ENCODE measurements around the gene COX7A2L.
"Not testable (repeated sequence)": the region's sequence is repeated elsewhere in the genome, so short reads cannot be mapped to it uniquely, and the experiment has no call there.

Gene COX7A2L

DNA sequence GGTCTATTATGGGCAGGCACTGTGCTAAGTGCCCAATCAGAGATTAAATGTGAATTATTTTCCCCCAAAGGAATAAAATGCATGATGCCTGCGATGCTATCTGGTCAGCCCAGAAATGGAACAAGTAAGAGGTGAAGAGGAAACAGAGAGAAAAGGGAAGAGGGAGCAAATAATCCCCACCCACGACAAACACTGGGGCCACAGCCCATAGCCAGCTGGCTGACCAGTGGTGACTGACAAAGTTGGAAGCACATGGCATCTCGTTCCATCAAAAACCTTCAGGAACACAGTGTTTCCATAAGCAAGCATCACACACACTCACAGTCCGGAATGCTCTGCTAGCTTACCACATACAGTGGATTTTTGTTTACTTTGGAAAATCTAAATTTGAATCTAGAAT lies 21.1 kb upstream of the COX7A2L start:
- H3K4me3 ChIP-seq (ENCODE audit: low read depth, low read length): no peak overlapping the region
- H3K36me3 ChIP-seq (ENCODE audit: control insufficient read depth, insufficient read depth, low read length): no peaks in the 10 kb centered on the region
- H3K9ac ChIP-seq (ENCODE audit: low read depth, low read length): no peak overlapping the region
- no peaks in the 10 kb centered on the region for H3K4me1 ChIP-seq (ENCODE audit: control insufficient read depth, insufficient read depth, low read length)
- no peaks in the 10 kb centered on the region for H3K9me3 ChIP-seq (ENCODE audit: control insufficient read depth, insufficient read depth, low read length)
- H3K27me3 ChIP-seq (ENCODE audit: control insufficient read depth, insufficient read depth, low read length): no peaks in the 10 kb centered on the region

DNA sequence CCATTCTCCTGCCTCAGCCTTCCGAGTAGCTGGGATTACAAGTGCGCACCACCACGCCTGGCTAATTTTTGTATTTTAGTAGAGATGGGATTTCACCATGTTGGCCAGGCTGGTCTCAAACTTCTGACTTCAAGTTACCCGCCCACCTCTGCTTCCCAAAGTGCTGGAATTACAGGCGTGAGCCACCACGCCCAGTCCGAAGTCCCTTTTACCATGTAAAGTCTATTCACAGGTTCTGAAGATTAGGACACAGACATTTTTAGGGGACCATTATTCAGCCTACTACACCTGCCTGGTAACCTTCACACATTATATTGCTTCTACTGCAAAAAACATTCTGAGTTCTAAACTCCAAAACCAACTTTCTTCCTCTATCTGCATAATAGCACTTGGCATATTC lies 19.0 kb upstream of the COX7A2L start:
- H3K36me3 ChIP-seq (ENCODE audit: control insufficient read depth, insufficient read depth, low read length); H3K9ac ChIP-seq (ENCODE audit: low read depth, low read length); H3K4me3 ChIP-seq (ENCODE audit: low read depth, low read length); H3K4me1 ChIP-seq (ENCODE audit: control insufficient read depth, insufficient read depth, low read length); H3K27me3 ChIP-seq (ENCODE audit: control insufficient read depth, insufficient read depth, low read length); H3K9me3 ChIP-seq (ENCODE audit: control insufficient read depth, insufficient read depth, low read length): not testable (repeated sequence)

DNA sequence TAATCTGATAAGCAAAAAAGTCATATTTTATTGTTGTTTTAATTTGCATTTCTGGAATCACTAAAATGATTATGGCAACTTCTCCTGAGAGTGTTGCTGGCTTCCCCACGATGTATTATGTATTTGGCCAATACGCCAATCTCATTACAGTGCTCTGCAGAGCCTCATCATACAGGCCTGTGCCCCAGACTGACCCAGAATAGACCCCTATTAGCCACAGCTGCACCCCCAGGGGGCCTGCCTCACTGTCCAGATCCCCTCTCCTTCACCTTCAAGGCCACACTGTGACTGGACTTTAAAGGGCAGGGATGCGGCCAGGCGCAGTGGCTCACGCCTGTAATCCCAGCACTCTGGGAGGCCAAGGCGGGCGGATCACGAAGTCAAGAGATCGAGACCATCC lies 17.4 kb upstream of the COX7A2L start:
- Histone ChIP-seq H3K4me1 (ENCODE audit: control insufficient read depth, insufficient read depth, low read length) (no peaks in the 10 kb centered on the region), H3K36me3 (ENCODE audit: control insufficient read depth, insufficient read depth, low read length) (no peaks in the 10 kb centered on the region), H3K9ac (ENCODE audit: low read depth, low read length) (no peak overlapping the region), H3K4me3 (ENCODE audit: low read depth, low read length) (no peak overlapping the region), H3K27me3 (ENCODE audit: control insufficient read depth, insufficient read depth, low read length) (no peaks in the 10 kb centered on the region), H3K9me3 (ENCODE audit: control insufficient read depth, insufficient read depth, low read length) (no peaks in the 10 kb centered on the region)

DNA sequence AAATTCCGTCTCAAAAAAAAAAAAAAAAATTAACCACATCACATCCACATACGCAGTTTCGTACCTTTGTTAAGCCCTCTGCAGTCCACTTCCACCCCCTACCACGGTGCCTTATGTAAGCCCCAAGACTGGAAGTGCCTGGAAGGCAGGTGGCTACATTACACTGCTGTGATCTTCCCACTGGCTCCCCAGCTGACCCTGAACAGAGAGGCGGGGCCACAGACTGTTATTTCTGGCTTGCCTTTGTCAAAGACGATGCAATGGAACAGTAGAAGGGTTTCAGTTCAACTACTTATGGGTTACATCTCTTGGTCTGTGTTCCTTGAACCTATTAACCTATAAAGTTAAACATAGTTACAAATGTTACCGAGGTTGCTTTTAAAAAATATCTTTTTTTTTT lies 15.7 kb upstream of the COX7A2L start:
- Histone ChIP-seq H3K27me3 (ENCODE audit: control insufficient read depth, insufficient read depth, low read length) (no peaks in the 10 kb centered on the region), H3K36me3 (ENCODE audit: control insufficient read depth, insufficient read depth, low read length) (no peaks in the 10 kb centered on the region), H3K4me3 (ENCODE audit: low read depth, low read length) (no peak overlapping the region), H3K9me3 (ENCODE audit: control insufficient read depth, insufficient read depth, low read length) (no peaks in the 10 kb centered on the region), H3K4me1 (ENCODE audit: control insufficient read depth, insufficient read depth, low read length) (no peaks in the 10 kb centered on the region), H3K9ac (ENCODE audit: low read depth, low read length) (no peak overlapping the region)

DNA sequence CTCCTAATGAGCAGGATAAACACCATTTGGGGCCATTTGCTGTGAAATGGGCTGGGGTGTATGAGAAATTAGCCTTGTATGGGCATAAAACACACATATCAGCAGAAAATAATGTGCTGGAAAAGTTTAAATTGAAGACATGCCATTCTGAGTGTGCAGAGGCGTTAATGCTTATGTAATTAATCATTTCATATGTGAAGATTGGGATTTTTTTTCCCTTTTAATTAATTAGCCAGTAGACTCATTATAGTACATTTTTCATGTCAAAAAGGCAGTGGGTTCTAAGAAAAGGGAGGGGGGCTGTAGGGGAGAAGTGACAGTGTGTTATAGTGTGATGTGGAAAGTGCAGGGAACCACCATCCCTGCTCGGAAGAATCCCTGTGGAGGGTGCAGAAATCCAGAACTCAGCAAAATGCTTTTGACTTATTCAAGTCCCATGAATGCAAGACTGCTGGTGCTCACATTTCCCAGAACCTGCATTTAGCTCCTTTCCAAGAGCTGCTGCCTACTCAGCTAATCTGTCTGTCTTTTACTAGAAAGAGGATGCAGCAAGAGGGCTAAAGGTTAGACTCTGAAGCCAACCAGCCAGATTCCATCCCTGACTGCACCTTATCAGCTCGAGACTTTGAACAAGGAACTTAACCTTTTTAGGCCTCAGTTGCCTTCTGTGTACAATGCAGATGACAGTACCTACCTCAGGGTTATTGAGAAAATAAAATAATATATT lies 11.6 kb upstream of the COX7A2L start:
- H3K4me3 ChIP-seq (ENCODE audit: low read depth, low read length): no peak overlapping the region
- no peaks in the 10 kb centered on the region for H3K9me3 ChIP-seq (ENCODE audit: control insufficient read depth, insufficient read depth, low read length)
- no peak overlapping the region for H3K9ac ChIP-seq (ENCODE audit: low read depth, low read length)
- H3K27me3 ChIP-seq (ENCODE audit: control insufficient read depth, insufficient read depth, low read length): no peaks in the 10 kb centered on the region
- H3K36me3 ChIP-seq (ENCODE audit: control insufficient read depth, insufficient read depth, low read length): no peaks in the 10 kb centered on the region
- H3K4me1 ChIP-seq (ENCODE audit: control insufficient read depth, insufficient read depth, low read length): peaks cover 9% of the 10 kb centered on the region

DNA sequence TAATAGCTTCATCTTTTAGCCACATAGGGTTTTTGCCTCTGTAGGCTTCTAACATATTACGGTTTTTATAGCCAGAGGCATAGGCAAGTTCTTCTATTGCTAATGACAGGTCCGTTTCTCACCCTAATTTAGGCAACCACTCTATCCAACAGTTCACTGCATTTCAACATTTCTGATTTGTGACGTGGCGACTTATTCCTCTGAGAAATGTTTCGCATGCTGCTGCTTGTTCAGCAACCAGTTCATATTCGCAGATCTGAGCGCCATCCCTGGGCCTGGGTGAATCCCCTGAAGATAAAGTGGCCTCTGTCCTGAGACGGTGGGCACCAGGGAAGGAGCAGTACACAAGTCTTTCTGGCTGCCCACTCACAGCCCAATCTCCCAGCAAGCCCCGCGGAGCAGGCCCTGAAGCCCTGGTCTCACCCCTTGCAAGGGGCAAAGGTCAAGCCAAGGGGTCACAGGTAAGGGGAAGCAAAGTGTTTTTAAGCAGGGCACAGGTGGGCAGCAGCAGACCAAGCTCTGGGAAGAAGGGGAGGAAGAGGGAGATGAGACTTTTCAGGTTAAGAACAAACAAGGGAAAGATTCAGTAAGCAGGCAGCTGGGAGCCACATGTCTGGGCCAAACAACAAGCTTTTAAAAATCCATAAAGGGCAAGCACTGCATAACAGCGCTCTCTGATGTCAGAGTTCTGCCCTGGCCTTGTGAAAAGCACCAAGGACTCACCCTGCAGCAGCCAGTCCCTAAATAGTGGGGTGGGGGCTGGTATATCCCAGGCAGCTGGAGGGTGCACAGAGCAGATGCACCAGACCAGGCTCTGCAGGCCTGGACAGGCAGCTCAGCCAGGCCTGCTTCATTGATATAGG lies 10.8 kb upstream of the COX7A2L start:
- Histone ChIP-seq H3K9me3 (ENCODE audit: control insufficient read depth, insufficient read depth, low read length) (no peaks in the 10 kb centered on the region), H3K36me3 (ENCODE audit: control insufficient read depth, insufficient read depth, low read length) (no peaks in the 10 kb centered on the region), H3K4me3 (ENCODE audit: low read depth, low read length) (no peak overlapping the region), H3K27me3 (ENCODE audit: control insufficient read depth, insufficient read depth, low read length) (no peaks in the 10 kb centered on the region), H3K9ac (ENCODE audit: low read depth, low read length) (no peak overlapping the region), H3K4me1 (ENCODE audit: control insufficient read depth, insufficient read depth, low read length) (peaks cover 9% of the 10 kb centered on the region)

DNA sequence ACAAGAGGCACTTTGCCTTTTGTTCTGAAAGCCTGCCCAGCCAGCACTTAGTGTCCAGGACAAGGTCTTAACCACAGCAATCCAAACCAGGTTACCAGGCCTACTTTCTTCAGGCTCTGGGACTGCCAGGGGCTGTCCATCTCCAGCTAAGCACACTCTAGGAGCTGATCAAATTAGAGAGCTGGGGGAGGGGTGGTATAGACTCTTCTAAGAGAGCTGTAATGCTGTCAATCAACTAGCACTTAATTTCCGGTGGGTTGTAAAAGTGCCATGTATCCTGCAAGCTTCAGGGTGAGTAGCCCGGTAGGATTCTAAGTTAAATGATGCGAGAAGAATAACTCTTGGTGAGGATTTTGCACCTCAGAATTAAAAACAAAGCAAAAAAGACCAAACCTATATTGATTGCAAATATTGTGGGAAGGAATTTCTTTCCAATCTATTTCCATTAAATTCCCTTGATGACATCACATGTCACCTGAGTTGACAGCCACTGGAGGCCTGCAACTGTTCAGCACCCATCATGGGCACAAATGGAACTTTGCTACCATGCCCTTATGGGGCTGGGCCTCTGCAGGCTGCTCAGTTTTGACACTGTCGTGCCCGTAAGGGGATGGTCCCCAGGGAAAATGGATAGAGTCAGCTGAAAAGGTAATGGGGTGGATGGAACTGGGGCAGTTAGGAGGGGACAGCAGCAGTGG lies 8.7 kb upstream of the COX7A2L start:
- no peaks in the 10 kb centered on the region for H3K36me3 ChIP-seq (ENCODE audit: control insufficient read depth, insufficient read depth, low read length)
- H3K9me3 ChIP-seq (ENCODE audit: control insufficient read depth, insufficient read depth, low read length): no peaks in the 10 kb centered on the region
- H3K4me3 ChIP-seq (ENCODE audit: low read depth, low read length): no peak overlapping the region
- no peaks in the 10 kb centered on the region for H3K27me3 ChIP-seq (ENCODE audit: control insufficient read depth, insufficient read depth, low read length)
- H3K9ac ChIP-seq (ENCODE audit: low read depth, low read length): no peak overlapping the region
- peaks cover 9% of the 10 kb centered on the region for H3K4me1 ChIP-seq (ENCODE audit: control insufficient read depth, insufficient read depth, low read length)

DNA sequence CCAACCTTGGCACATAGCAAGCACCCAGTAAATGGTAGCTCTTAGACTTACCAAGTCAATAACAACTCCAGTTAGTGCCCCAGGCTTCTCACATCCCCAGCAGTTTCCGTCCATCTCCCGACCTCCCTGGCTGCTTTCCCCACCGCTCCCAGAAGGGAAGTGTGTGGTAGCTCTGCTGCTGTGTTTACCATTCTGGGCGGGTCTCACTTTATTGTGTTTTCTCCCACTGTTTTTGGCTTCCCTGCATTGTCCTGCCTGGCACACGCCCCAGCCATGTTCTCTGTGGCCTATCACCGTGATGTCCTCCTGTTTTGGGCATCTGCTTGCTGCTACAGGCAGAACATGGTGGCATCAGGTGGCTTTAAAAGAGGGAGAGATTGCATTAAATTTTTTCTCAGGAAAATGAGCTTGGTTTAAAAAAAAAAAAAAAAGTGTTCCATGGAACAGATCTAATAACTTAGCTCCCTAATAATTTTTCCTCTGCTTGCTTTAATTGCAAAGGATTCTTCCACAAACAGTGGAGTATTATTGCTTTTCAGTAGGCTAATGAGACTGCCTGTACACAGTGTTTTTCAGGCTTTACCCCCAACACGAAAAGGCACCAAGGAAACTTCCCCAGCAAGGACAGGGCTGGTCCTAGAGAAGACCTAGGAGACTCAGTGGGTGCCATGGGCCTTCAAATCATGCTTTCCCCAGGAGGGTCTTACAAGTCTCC lies 8.0 kb upstream of the COX7A2L start:
- no peaks in the 10 kb centered on the region for H3K27me3 ChIP-seq (ENCODE audit: control insufficient read depth, insufficient read depth, low read length)
- peaks cover 9% of the 10 kb centered on the region for H3K4me1 ChIP-seq (ENCODE audit: control insufficient read depth, insufficient read depth, low read length)
- no peaks in the 10 kb centered on the region for H3K9me3 ChIP-seq (ENCODE audit: control insufficient read depth, insufficient read depth, low read length)
- H3K9ac ChIP-seq (ENCODE audit: low read depth, low read length): no peak overlapping the region
- H3K4me3 ChIP-seq (ENCODE audit: low read depth, low read length): no peak overlapping the region
- H3K36me3 ChIP-seq (ENCODE audit: control insufficient read depth, insufficient read depth, low read length): no peaks in the 10 kb centered on the region

DNA sequence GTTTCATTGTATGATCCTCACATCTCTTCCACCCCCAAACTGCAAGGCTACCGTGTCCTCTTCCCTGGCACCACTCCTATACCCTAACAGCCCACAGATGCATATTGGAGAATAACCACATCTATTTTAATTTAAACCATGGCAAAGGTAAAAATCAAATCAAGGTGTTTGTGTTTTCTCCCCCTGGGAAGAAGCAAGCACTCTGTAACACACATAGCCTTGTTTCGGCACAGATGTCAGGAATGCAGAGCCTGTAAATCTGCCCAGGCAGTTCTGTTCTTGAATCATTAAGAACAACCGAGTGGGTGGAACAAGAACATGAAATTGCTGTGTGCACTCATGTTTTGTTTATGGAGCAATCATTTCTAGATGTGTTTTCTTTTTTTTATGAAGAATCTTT lies 6.8 kb upstream of the COX7A2L start:
- no peaks in the 10 kb centered on the region for H3K27me3 ChIP-seq (ENCODE audit: control insufficient read depth, insufficient read depth, low read length)
- no peak overlapping the region for H3K4me3 ChIP-seq (ENCODE audit: low read depth, low read length)
- H3K9ac ChIP-seq (ENCODE audit: low read depth, low read length): no peak overlapping the region
- H3K36me3 ChIP-seq (ENCODE audit: control insufficient read depth, insufficient read depth, low read length): no peaks in the 10 kb centered on the region
- no peaks in the 10 kb centered on the region for H3K9me3 ChIP-seq (ENCODE audit: control insufficient read depth, insufficient read depth, low read length)
- H3K4me1 ChIP-seq (ENCODE audit: control insufficient read depth, insufficient read depth, low read length): peaks cover 9% of the 10 kb centered on the region

DNA sequence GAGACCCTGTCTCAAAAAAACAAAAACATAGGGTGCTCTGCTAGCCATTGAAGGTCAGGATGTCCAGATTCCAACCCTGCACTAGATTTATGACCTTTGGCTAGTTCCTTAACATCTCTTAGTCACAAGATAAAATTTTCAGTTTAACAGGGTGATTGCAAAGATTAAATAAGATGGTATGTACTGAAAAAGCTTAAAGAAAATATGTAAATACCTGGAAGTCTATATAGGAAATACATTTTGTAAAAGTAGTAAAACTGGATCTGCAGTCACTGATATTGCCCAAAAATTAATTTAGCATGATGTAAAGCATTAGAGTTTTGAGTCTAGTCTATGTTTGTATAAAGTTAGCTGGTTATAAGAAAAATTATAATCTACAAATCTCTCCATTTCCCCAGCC lies 5.4 kb upstream of the COX7A2L start:
- H3K4me3 ChIP-seq (ENCODE audit: low read depth, low read length): no peak overlapping the region
- no peaks in the 10 kb centered on the region for H3K27me3 ChIP-seq (ENCODE audit: control insufficient read depth, insufficient read depth, low read length)
- no peaks in the 10 kb centered on the region for H3K36me3 ChIP-seq (ENCODE audit: control insufficient read depth, insufficient read depth, low read length)
- H3K9me3 ChIP-seq (ENCODE audit: control insufficient read depth, insufficient read depth, low read length): no peaks in the 10 kb centered on the region
- no peak overlapping the region for H3K9ac ChIP-seq (ENCODE audit: low read depth, low read length)
- peaks cover 9% of the 10 kb centered on the region for H3K4me1 ChIP-seq (ENCODE audit: control insufficient read depth, insufficient read depth, low read length)

DNA sequence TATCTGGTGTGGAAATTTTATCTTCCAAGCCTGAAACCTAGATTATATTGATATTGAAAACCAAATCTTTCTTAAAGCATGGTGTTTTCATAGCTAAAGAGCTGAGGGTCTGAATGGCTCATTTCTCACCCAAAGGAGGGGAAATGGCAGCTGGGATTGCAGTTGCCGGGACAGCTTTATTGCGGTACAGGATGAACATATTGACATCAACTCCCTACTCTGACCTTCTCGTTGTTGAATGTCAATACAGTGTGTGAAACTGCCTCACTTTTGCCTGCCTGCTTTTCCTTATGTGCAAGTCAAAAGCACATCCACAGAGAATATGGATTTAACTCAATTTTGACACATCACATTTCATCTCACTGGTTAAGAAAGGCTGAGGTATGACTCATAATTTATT lies 3.6 kb upstream of the COX7A2L start:
- Histone ChIP-seq H3K4me3 (ENCODE audit: low read depth, low read length) (no peak overlapping the region), H3K9me3 (ENCODE audit: control insufficient read depth, insufficient read depth, low read length) (no peaks in the 10 kb centered on the region), H3K9ac (ENCODE audit: low read depth, low read length) (no peak overlapping the region), H3K27me3 (ENCODE audit: control insufficient read depth, insufficient read depth, low read length) (no peaks in the 10 kb centered on the region), H3K36me3 (ENCODE audit: control insufficient read depth, insufficient read depth, low read length) (no peaks in the 10 kb centered on the region), H3K4me1 (ENCODE audit: control insufficient read depth, insufficient read depth, low read length) (peaks cover 11% of the 10 kb centered on the region)
